Left renal pelvis (tissue), 4 donors: ENCODE measurements around the gene CARS2. TPM values are rescaled to one million over a fixed set of nuclear protein-coding genes. Genes with fewer than 3 reads are reported as not detected.
"Not testable (repeated sequence)": the region's sequence is repeated elsewhere in the genome, so short reads cannot be mapped to it uniquely, and the experiment has no call there.

Source experiments
- DNase-seq, 4 donors: peaks; one replicate each; pipeline ENCODE4 v3.0.0-alpha.2; 2013; ENCODE audit warnings: low read depth in 4 of 4, low spot score in 3 of 4
- polyA plus RNA-seq, 4 donors: library from polyadenylated mRNA; unstranded; fragments of 120-200 nt; gene quantifications; one replicate each; pipeline ENCODE4 v1.2.1, GENCODE V29; 2013; ENCODE audit not compliant: insufficient read length in 4 of 4

Gene CARS2
- polyA plus RNA-seq, 4 donors: 47.9 to 81.9 (median 62.0) TPM

DNA sequence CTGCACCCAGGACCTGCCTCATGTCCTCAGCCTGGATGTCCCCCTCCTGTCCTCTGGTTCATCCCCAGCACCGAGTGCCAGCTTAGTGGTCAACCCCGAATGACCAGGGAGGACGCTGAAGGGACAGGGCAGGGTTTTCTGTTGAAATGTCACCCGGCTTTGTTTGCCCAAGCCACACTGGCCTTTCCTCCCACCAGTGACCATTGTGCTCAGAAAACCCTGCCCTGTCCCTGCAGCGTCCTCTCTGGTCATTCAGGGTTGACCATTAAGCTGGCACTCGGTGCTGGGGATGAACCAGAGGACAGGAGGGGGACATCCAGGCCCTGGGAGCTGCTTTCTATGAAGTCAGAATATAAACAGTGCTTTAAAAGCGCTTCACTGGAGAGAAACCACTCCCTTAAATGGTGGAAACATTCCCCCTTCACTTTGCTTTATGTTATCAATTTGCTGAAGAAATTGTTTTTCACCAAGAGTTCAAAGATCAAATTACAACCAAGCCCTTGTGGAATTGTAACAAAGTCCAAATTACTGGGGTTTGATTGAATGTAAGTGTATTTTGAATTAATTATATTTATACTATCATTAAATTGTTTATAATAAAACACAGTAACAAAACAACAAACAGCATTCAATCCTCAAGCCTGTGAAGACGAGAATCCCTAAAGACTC, 21.4 kb downstream of the CARS2 start:
- DNase-seq: no peak

DNA sequence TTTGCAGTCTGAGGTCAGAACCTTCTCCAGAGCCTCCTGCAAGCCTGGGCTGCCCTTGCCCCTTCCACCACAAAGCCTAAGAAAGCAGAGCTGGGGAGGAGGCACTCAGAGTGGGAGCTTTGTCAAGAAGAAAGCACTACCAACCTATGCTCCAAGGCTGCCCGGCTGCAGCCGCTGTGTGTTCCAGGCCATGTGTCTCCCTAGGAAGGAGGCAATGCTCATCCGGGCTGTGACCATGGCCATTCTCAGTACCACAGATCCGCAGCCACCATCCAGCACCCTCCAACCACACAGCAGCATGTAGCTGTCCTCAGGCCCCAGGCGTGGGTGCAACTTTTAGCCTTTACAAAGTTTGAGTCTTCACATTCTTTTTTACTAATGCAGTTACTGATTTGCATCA, 22.0 kb downstream of the CARS2 start:
- no peak for DNase-seq

DNA sequence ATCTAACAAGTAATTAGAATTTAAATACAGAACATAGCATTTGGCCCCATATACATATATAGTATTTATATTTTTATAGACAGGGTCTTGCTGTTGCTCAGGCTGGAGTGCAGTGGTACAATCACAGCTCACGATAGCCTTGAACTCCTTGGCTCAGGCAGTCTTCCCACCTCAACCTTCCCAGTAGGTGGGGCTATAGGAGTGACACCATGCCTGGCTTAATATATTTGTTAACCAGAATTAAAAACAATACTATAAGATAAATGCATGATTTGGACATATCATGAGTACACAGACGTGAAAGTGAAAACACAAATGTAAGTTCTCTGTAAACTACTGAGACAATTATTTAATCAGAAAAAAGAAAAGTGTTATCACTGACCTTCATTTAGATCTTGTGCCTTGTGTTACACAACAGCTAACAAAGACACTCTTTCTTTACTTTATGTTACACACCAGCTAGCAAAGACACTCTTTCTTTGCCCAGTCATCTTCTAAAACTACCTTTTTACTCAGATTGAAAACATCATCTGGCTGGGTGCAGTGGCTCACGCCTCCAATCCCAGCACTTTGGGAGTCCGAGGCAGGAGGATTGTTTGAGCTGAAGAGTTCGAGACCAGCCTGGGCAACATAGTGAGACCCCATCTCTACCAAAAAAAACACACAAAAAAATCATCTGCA, 22.6 kb downstream of the CARS2 start:
- no peak for DNase-seq

DNA sequence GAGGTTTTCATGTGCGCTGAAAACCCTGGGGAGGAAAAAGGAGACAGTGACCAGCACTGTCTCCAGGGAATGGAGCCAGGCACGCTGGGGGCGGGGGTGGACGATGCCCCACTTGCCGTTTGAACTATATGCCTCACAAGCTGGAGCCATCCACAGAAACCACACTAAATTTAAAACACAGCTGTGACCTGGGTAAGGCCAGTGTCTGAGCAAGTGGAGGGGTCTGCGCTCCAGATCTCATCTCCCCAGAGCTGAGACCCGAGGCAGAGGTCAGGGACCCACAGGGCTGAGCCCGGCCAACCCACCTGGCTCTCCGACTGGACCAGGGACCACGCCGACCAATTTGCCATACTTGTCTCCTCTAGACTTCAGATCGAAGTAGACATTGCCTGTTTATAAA, 23.2 kb downstream of the CARS2 start:
- DNase-seq: no peak

DNA sequence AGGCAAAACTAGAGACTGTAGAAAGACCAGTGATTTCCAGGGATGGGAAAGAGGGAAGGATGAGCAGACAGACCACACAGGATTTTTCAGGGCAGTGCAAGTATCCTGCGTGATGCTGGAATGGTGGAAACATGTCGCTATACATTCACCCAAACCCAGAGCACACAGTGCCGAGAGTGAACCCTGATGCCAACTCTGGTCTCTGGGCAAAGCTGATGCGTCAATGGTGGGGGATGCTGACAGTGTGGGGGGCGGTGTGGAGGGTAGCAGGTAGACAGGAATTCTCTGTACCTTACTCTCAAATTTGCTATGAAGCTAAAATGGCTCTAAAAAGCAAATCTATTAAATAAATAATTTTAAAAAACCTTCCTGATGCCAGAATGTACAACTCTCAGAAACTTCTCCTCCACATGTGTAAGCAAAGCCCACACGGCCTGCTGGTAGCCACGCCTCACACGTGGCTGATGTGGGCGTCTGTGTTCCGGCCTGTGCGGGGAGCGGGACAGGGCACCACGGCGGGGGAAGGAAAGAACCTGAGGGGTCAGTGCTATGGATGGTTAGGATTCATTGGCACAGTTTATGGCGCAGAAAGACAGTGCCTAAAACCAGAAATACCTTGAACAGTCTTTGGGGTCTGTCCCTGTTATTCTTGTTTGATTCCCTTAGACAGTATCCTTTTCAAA, 23.9 kb downstream of the CARS2 start:
- no peak for DNase-seq

DNA sequence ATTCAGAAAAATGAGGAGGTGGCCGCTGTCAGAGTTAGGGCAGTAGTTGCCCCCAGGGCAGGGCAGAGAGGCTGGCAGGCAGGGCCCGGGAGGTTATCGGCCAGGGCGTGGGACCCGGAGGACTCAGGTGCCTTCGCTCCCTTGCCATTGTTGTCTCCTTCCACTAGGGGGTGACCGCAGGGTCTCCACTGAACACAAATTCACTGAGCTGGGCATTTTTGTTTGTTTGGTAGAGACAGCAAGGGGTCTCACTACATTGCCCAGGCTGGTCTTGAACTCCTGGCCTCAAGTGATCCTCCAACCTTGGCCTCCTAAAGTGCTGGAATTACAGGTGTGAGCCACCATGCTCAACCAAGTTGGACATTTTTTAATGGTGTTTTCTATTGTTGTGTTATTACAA, 25.1 kb downstream of the CARS2 start:
- no peak for DNase-seq

DNA sequence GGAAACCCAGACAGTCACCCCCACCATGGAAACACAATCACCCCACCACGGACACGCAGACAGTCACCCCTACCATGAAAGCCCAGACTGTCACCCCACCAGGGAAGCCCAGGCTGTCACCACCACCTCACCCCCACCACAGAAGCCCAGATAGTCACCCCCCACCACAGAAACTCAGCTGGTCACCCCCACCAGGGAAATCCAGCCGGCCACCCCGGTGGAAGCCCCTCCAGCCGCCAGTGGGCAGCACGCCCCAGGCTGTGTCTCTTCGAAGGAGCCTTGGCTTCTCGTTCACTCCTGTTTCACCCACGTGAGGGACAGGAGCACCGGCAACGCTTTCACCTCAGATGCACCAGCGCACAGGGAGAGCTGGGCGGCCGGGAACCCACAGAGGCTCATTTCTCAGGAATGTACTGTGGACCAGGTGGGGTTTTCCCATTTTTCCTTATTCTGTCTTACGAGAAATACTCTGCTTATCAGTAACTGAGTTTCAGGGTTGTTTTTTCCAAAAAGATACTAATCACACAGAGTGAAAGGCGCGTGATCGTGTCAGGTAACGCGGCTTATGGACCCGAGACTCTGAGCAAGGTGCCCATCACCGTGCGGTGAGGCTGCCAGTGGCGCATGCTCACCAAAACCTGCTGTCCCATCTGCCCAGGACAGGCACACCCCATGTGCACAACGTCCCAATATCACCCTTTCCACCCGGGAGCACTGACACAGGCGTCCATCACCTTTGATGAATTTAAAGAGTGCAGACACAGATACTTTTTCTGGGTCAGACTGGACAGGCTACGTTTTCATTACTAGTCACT, 28.0 kb downstream of the CARS2 start:
- DNase-seq: no peak

DNA sequence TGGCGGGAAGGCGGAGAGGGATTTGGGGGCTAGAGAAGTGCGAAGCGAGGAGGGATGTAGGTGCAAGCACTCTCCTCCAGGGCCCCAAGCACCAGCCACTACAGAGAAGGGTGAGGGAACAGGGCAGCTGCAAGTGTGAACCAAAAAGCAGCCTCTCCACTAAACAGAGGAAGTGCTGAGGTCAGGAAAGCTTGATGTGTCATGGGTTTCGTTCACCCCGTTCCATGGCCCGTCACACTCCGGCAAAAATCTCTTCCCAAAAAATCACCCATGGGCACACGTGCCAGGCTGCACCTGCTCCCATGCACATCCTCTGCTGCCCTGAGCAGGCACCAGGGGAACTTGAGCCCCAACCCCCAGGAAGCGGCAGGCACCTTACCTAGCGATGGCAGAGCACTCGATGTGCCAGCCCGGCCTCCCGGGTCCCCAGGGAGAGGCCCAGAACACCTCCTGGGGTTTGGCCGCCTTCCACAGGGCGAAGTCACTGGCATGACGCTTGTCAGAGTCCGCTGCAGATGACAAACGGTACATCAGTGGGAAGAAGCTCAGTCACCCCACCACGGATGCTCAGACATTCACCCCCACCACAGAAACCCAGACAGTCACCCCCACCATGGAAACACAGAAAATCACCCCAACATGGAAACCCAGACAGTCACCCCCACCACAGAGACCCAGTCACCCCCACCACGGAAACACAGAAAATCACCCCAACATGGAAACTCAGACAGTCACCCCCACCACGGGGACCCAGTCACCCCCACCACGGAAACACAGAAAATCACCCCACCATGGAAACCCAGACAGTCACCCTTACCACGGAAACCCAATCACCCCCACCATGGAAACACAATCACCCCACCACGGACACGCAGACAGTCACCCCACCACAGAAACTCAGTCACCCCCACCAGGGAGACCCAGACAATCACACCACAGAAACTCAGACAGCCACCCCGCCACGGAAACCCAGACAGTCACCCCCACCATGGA, 29.0 kb downstream of the CARS2 start:
- DNase-seq: no peak

DNA sequence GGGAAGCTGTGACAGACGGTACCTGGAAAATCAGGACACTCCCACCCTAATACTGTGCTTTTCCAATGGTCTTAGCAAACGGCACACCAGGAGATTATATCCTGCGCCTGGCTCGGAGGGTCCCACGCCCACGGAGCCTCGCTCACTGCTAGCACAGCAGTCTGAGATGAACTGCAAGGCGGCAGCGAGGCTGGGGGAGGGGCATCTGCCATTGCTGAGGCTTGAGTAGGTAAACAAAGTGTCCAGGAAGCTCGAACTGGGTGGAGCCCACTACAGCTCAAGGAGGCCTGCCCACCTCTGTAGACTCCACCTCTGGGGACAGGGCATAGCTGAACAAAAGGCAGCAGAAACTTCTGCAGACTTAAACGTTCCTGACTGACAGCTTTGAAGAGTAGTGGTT, 36.1 kb downstream of the CARS2 start:
- DNase-seq: not testable (repeated sequence)

DNA sequence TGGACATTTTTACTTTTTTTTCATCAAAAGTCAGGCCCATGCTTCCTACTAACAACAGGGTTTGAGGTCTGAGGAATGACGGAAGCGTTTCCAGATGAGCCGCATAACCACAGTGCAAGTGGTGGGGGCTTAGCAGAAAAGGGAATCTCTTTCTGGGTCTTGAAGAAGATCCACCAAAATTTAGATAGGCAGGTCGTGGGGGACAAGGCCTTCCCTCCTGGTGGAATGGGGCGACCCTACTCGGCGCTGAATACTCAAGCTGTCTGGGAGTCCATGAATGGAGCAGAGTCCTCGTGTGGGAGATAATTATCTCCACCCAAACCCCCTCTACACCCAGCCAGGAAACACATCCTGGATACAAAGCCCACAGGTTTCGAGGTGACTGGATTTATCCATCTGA, 36.9 kb downstream of the CARS2 start:
- no peak for DNase-seq

DNA sequence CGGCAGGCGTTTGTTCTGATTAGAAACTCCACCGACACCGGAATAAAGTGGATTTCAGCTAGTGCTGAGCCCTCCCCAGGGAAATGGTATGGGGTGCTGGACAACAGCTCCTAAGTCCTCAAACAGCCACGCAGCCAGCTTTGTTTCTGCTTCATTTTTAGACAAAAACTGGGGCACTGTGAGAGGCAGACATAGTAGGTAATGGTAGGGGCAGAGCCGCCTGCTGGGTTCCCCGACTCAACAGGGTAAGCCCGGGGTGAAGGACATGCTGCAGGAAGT, 39.7 kb downstream of the CARS2 start:
- DNase-seq: no peak

DNA sequence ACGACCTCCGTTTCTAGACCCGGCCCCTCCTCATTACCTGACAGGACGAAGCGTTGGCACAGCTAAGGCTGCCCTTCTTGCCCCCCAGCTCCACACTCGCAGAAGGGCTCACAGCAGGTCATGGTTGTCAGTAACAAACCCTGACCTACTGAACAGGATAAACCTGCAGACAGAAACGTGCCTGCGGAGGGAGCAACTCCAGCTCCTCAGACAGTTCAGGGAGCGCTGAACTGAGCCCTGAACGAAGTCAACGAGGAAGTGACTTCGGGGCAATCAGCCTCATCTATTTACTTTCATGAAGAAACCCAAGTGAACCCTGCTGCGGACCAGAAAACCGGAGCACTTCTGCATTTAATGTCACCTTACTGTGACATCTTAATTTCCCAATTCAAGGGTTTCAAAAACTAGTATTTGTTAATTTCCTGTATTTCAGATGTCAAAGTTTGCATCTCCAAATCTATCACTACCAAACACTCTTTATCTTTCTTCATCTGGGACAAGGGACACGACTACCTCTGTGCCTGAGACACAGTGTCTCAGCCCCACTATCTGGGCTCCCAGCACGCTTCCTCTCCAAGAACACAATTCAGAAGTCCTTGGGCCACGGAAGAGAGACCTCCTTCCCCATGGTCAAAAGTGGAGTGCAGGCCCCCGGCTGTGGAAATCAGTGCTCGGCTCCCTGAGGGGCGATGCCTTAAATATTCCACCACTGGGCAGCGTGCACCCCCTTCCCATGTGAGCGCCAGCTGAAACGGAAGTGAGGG, 40.2 kb downstream of the CARS2 start:
- DNase-seq: no peak

DNA sequence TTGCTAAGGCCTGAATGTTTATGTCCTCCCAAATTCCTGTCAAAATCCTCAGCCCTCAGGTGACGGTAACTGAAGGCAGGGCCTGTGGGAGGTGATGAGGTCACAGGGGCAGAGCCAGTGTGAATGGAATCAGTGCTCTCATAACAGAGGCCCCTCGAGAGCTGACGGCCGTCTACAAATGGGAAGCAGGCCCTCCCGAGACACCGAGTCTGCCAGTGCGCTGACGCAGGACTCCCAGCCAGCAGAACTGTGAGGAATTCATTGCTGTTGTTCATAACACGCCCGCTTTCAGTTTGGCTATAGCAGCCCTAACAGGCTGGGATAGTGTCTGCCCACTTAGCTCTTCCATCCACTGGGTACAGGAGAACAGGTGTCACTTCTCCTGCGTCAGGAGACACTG, 41.2 kb downstream of the CARS2 start:
- DNase-seq: no peak

DNA sequence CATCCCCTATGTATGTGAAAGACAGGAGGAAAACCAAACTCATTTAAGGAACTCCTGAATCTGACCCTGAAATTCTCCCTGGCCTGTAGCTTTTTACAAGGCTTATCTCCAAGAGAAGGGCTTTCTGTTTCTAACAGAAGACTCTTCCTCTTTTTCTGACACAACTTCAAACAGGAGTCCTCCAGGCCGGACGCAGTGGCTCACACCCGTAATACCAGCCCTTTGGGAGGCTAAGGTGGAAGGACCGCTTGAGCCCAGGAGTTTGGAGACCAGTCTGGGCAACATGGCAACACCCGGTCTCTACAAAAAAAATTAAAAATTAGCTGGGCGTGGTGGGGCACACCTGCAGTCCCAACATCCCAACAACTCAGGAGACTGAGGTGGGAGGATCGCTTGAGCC, 41.9 kb downstream of the CARS2 start:
- DNase-seq: no peak

DNA sequence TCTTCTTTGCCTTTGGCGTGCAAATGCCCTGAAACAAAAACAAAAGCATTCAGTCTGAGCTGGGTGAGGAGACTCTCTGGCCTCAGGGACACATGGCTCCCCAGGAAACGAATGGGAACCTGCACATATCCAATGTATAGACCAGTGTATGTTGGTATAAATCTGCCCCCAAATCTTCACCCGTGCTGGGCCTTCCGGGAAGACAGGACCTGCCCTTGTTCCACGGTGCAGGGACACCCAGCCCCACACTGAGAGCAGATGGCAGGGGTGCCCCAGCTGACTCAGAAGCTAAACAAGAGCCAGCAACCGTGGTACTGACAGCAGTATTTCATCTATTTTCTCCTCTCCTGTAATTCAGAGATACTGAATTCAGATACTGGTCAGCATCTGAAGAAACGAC, 42.4 kb downstream of the CARS2 start:
- no peak for DNase-seq

DNA sequence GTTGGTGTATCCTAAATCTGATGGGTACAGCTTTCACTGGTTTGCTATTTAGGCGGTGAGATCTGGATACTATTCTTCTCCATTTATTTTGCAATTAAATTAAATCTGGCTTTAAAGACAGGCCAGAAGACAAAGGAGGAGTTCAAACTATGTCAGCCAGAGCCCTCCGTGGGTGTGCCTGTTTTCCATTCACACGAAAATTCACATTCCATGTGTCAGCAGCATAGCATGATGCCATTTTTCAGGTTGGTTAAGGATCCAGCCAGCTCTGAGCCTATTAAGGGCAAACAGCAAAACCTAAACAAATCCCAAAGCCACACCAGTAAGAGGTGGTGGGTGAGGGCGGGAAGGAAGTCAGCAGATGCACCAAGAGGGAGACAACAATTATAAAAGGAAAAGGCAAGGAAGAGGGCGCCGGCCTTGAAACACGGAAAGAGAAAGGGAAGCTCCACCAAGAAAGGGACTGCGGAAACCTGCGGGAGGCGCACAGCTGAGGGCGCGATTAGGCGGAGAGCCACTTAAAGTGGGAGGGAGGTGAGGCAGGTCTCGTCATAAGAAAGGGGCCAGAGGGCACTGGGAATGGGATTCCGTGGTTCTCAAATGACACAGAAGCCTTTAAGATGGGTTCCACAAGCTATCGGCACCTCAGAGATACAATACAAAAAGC, 43.0 kb downstream of the CARS2 start:
- no peak for DNase-seq

DNA sequence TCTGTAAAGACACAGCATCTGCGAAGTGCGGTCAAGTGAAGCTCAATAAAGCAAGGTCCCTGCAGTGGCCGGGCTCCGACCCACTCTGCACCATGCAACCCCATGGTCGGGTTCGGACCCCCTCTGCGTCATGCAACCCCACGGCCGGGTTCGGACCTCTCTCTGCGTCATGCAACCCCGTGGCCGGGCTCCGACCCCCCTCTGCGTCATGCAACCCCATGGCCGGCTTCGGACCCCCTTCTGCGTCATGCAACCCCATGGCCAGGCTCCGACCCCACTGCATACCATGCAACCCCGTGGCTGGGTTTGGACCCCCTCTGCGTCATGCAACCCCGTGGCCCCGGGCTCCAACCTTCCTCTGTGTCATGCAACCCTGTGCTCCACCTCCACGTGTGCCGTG, 43.8 kb downstream of the CARS2 start:
- DNase-seq: no peak

DNA sequence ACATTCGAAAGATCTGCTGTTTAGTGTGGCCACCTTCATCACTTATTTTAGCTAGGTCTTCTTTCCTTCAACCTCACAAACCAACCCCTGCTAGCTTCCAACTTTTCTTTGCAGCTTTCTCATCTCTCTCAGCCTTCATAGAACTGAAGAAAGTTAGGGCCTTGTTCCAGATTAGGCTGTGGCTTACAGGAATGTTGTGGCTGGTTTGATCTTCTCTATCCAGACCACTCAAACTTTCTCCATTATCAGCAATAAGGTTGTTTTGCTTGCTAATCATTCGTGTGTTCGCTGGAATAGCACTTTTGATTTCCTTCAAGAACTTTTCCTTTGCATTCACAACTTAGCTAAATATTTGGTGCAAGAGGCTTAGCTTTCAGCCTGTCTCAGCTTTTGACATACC, 44.7 kb downstream of the CARS2 start:
- no peak for DNase-seq
